Uterus (tissue), 2 donors: ENCODE results near the gene CAPG.
"Not testable (repeated sequence)": the region's sequence is repeated elsewhere in the genome, so short reads cannot be mapped to it uniquely, and the experiment has no call there.

Source experiments
- POLR2A ChIP-seq, 2 donors: fragments of 450-650 bp; IDR thresholded peaks; one replicate each; pipeline ENCODE4 v1.6.1; 2016; ENCODE audit warnings: antibody characterized with exemption in 2 of 2, mild to moderate bottlenecking in 1 of 2, moderate library complexity in 1 of 2
- TF ChIP-seq, protein P1 (sequence below), 4 experiments: fragments of 200-600 bp in 2 of 4; fragments of 450-650 bp in 2 of 4; sonication (generic) in 2 of 4; IDR thresholded peaks; one replicate each; pipeline ENCODE4 v1.5.1; 2016 to 2019; ENCODE audit warnings: antibody characterized with exemption in 4 of 4, mild to moderate bottlenecking in 2 of 4, moderate library complexity in 1 of 4

- TF ChIP-seq, protein P1, sequence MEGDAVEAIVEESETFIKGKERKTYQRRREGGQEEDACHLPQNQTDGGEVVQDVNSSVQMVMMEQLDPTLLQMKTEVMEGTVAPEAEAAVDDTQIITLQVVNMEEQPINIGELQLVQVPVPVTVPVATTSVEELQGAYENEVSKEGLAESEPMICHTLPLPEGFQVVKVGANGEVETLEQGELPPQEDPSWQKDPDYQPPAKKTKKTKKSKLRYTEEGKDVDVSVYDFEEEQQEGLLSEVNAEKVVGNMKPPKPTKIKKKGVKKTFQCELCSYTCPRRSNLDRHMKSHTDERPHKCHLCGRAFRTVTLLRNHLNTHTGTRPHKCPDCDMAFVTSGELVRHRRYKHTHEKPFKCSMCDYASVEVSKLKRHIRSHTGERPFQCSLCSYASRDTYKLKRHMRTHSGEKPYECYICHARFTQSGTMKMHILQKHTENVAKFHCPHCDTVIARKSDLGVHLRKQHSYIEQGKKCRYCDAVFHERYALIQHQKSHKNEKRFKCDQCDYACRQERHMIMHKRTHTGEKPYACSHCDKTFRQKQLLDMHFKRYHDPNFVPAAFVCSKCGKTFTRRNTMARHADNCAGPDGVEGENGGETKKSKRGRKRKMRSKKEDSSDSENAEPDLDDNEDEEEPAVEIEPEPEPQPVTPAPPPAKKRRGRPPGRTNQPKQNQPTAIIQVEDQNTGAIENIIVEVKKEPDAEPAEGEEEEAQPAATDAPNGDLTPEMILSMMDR (IDR thresholded peaks at IDR 0.05): not testable (repeated sequence)
- not testable (repeated sequence) for TF ChIP-seq POLR2A (IDR thresholded peaks at IDR 0.05)
These were observed 29.4 kb upstream of the CAPG start for GRCh38 chr2:85439569-85439968.
